Ishikawa (cell line): ENCODE data around the gene MRPL54.

Source experiments
- CEBPB ChIP-seq: IDR thresholded peaks from 2 replicates; pipeline ENCODE4 v1.6.1; 2012
- CREB1 ChIP-seq: IDR thresholded peaks from 2 replicates; pipeline ENCODE4 v1.6.1; 2012; ENCODE audit warnings: low read depth
- EGR1 ChIP-seq: IDR thresholded peaks from 2 replicates; pipeline ENCODE4 v1.6.1; 2012
- EP300 ChIP-seq: IDR thresholded peaks from 2 replicates; pipeline ENCODE4 v1.6.1; 2012; ENCODE audit warnings: borderline replicate concordance
- FOXM1 ChIP-seq: IDR thresholded peaks from 2 replicates; pipeline ENCODE4 v1.6.1; 2012; ENCODE audit warnings: low read depth, borderline replicate concordance
- NFIC ChIP-seq: IDR thresholded peaks from 2 replicates; pipeline ENCODE4 v1.6.1; 2012
- RAD21 ChIP-seq: IDR thresholded peaks from 2 replicates; pipeline ENCODE4 v1.6.1; 2012; ENCODE audit warnings: low read depth
- REST ChIP-seq: IDR thresholded peaks from 2 replicates; pipeline ENCODE4 v1.6.1; 2012; ENCODE audit warnings: low read depth, mild to moderate bottlenecking
- TAF1 ChIP-seq: IDR thresholded peaks from 2 replicates; pipeline ENCODE4 v1.6.1; 2012; ENCODE audit warnings: low read depth, mild to moderate bottlenecking
- TCF12 ChIP-seq: IDR thresholded peaks from 2 replicates; pipeline ENCODE4 v1.6.1; 2012; ENCODE audit warnings: low read depth
- TEAD4 ChIP-seq: IDR thresholded peaks from 2 replicates; pipeline ENCODE4 v1.6.1; 2012
- YY1 ChIP-seq: IDR thresholded peaks from 2 replicates; pipeline ENCODE4 v1.6.1; 2012; ENCODE audit warnings: low read depth
- ZBTB7A ChIP-seq: IDR thresholded peaks from 2 replicates; pipeline ENCODE4 v1.6.1; 2012; ENCODE audit warnings: low read depth
- TF ChIP-seq, protein P1 (sequence below): IDR thresholded peaks from 2 replicates; pipeline ENCODE4 v1.6.1; 2012
- TF ChIP-seq, protein P2 (sequence below): IDR thresholded peaks from 2 replicates; pipeline ENCODE4 v1.6.1; 2012

The MRPL54 gene

DNA sequence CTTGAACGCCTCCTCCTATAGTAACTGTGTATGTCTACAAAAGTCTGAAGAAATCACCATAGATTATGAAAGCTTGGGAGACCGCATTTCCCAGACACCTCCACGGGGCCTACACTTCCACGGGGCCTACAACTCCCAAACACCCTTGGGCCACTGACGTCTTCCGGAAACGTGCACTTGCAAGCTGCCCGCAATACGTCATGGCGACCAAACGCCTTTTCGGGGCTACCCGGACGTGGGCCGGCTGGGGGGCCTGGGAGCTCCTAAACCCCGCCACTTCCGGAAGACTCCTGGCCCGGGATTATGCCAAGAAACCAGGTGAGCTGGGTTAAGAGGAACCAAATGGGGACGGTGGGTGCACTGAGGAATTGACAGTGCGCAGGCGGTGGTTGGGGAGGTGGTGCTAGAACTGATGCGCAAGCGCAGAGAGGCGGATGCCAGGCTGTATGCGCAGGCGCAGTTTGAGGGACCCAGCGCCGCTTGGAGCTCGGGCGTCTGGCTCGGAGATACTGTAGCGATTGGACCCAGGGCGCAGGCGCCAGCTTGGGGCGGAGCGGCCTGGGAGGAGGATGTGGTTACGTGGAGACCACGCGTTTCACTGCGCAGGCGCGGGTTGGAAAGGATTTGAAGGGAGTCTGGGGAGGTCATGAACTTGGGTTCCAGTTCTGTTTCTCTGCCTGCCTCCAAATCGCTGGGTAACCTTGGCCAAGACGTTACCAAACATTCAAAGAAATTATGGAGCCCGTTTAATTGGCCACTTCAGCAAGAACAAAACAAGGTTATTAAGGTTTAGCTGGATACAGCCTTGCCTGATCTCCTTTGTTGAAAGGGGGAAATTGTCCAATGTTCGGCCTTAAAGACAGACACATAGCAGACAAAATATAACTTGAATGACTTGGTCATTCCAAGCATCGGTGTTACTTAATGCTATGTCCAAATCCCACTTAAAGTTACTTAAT, at the start of gene MRPL54:
Gene MRPL54 (plus strand): TSS at position 182 of the 959 bp plus-strand sequence. CDS start 19 bp downstream, at position 201.
- TF ChIP-seq ZBTB7A: no peak
- TF ChIP-seq NFIC: peak; percentile 33; the same call in 1 of the 2 replicates
- TF ChIP-seq CREB1: peak; percentile 90
- no peak for TF ChIP-seq FOXM1
- TF ChIP-seq EP300: no peak
- TF ChIP-seq REST: no peak
- TF ChIP-seq, protein P1, sequence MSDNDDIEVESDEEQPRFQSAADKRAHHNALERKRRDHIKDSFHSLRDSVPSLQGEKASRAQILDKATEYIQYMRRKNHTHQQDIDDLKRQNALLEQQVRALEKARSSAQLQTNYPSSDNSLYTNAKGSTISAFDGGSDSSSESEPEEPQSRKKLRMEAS: peak; percentile 67
- TF ChIP-seq CEBPB: peak; percentile 53
- TF ChIP-seq YY1: peak; percentile 90
- TF ChIP-seq TAF1: peak; percentile 85
- TF ChIP-seq, protein P2, sequence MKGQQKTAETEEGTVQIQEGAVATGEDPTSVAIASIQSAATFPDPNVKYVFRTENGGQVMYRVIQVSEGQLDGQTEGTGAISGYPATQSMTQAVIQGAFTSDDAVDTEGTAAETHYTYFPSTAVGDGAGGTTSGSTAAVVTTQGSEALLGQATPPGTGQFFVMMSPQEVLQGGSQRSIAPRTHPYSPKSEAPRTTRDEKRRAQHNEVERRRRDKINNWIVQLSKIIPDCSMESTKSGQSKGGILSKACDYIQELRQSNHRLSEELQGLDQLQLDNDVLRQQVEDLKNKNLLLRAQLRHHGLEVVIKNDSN: peak; percentile 46; the same call in 1 of the 2 replicates
- 0 out of 2 replicates have a peak, but pooled peaks have one; percentile 12 for TF ChIP-seq EGR1
- TF ChIP-seq TCF12: 0 out of 2 replicates have a peak, but pooled peaks have one; percentile 15
- no peak for TF ChIP-seq RAD21
- no peak for TF ChIP-seq TEAD4

DNA sequence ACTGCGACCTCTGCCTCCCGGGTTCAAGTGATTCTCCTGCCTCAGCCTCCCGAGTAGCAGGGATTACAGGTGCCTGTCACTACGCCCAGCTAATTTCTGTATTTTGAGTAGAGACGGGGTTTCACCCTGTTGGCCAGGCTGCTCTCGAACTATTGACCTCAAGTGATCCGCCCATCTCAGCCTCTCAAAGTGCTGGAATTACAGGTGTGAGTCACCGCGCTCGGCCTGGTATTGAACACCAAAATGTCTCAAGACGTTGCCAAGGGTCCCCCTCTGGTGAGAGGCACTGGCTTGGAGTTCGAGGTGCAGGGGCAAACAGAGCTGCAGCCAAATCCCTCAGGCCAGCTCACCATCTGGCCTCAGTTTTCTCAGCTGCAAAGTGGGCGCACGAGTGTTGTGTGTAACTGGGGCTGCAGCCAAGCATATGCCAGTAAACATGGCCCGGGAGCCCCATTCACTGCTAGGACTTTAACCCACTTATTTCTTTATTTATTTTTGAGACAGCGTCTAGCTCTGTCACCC, 46.3 kb upstream of the MRPL54 start:
- no peak for TF ChIP-seq NFIC
- no peak for TF ChIP-seq FOXM1
- TF ChIP-seq YY1: no peak
- TF ChIP-seq EGR1: no peak
- TF ChIP-seq, protein P1: no peak
- TF ChIP-seq TEAD4: no peak
- TF ChIP-seq, protein P2: no peak
- no peak for TF ChIP-seq TCF12

DNA sequence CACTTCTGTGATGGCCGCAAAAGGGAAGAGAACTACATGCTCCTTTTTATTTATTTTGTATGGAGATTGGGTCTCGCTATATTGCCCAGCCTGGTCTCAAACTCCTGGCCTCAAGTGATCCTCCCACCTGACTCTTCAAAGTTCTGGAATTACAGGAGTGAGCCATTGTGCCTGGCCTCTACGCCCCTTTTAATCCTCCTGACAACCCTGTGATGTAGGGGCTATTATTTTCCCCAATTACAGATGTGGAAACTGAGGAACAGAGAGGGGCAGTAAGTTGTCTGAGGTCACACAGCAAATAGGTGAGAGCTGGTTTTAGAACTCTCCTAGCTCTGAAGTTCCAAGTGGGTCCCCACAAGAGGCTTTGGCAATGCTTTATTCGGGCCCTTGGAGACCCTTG, 42.6 kb upstream of the MRPL54 start:
- TF ChIP-seq, protein P2: no peak
- no peak for TF ChIP-seq EGR1
- TF ChIP-seq NFIC: no peak
- TF ChIP-seq CEBPB: no peak
- TF ChIP-seq, protein P1: no peak
- no peak for TF ChIP-seq TCF12
- TF ChIP-seq YY1: no peak
- TF ChIP-seq EP300: no peak
- TF ChIP-seq ZBTB7A: no peak
- no peak for TF ChIP-seq TEAD4
- TF ChIP-seq REST: no peak
- TF ChIP-seq FOXM1: no peak
- TF ChIP-seq TAF1: no peak
- TF ChIP-seq CREB1: no peak
- TF ChIP-seq RAD21: no peak

- TF ChIP-seq EP300: no peak
- TF ChIP-seq TEAD4: 0 out of 2 replicates have a peak, but pooled peaks have one; percentile 19
These were observed 42.0 kb upstream of the MRPL54 start for GRCh38 chr19:3720349-3720917.
